Stomach (tissue), 4 donors: ENCODE results near the gene BAIAP3.

Source experiments
- CTCF ChIP-seq, 7 experiments: fragments of 450-650 bp in 4 of 7; fragments of 200-600 bp in 3 of 7; sonication (generic) in 3 of 7; IDR thresholded peaks; one replicate each; pipeline ENCODE4 v1.5.1; 2016 to 2019; ENCODE audit warnings: antibody characterized with exemption in 7 of 7, control low read depth in 2 of 7, mild to moderate bottlenecking in 1 of 7
- EP300 ChIP-seq: sonication (generic); formaldehyde crosslinking; IDR thresholded peaks from one replicate; pipeline ENCODE4 v1.6.1; 2017; ENCODE audit warnings: antibody characterized with exemption

DNA sequence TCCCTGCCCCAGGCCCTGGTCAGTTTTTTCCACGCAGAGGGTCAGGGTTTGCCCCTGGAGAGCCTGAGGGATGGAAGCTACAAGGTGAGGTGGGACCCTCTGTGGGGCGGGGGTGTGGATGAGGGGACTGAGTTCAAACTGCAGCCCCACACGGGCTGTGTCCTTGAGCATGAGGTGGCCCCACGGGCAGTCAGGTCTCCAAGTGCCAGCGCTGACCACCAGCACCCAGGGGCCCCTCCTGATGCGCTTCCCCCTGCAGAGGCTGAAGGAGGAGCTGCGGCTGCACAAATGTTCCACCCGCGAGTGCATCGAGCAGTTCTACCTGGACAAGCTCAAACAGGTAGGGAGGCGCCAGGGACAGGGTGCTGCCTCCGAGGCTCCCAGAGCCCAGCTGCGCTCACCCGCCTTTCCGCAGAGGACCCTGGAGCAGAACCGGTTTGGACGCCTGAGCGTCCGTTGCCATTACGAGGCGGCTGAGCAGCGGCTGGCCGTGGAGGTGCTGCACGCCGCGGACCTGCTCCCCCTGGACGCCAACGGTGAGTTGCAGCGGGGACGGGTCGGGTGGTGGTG lies 13.9 kb downstream of the BAIAP3 start:
- peak in 1 of 7 experiments; percentile 1 for TF ChIP-seq CTCF (IDR thresholded peaks at IDR 0.05)
- TF ChIP-seq EP300 = no peak
